Activated naive CD4-positive, alpha-beta T cell treated with anti-CD3 and anti-CD28 coated beads, Interleukin-2, amount 50 U/mL, for 72 hours (primary cell): Measurements from ENCODE around the gene LPCAT1. TPM values are rescaled to one million over a fixed set of nuclear protein-coding genes. Genes with fewer than 3 reads are reported as not detected.
"Not testable (repeated sequence)": the region's sequence is repeated elsewhere in the genome, so short reads cannot be mapped to it uniquely, and the experiment has no call there.

Experiments used
- ATAC-seq, 2 donors: fragments of 150-1000 bp; cut with Tn5 transposase; 2 replicates each; pipeline ENCODE4 v1.10.0; 2021; ENCODE audit warnings: mild to moderate bottlenecking in 2 of 2, moderate library complexity in 2 of 2
- DNase-seq, 2 donors: peaks; one replicate each; pipeline ENCODE4 v3.0.0; 2021 to 2022; ENCODE audit warnings: low spot score in 2 of 2
- H3K27ac Mint-ChIP-seq, 2 donors: one replicate each; pipeline ENCODE4 v1.8.0; 2022; ENCODE audit warnings: mild to moderate bottlenecking in 2 of 2, mixed read lengths in 2 of 2
- H3K36me3 Mint-ChIP-seq, 2 donors: one replicate each; pipeline ENCODE4 v1.8.0; 2022; ENCODE audit warnings: mixed read lengths in 2 of 2
- H3K9me3 Mint-ChIP-seq, 2 donors: one replicate each; pipeline ENCODE4 v1.8.0; 2022; ENCODE audit warnings: mixed read lengths in 2 of 2
- total RNA-seq, 2 donors: library from RNA; stranded (reverse); gene quantifications; one replicate each; pipeline ENCODE4 v1.2.3, GENCODE V29; 2022

Gene LPCAT1
- total RNA-seq, 2 donors from 2014 or later = 29.2 to 37.6 TPM

DNA sequence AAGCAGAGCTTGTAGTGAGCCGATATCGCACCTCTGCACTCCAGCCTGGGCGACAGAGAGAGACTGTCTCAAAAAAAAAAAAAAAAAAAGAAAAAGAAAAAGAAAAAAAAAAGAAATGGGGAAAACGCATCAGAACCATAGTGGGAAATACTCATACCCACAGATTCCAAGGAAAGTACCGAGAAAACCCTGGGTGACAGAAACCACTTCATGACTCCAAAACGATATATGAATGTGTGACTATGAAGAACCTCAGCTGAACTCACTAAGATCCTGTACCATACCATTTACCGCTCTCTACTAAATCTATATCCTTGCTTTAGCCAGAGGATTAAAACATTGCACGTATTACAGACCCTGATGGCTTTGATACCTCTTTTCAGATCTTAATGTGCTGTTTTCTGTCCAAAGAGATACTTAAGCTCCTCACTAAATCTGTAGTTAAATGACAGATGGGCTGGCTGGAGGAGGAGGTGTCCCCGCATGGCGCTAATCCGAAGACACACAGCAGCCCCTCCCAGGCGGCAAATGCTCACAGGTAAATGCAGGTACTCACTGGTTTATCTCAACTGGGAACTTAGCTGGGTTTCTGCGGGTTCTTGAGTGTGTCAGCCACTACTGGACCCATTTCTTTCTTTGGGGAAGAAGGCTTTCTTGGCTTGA lies 2.8 kb downstream of the LPCAT1 start:
- H3K36me3 Mint-ChIP-seq = peaks cover 6 to 7% of the 10 kb centered on the region in 2 donors
- H3K9me3 Mint-ChIP-seq = no peaks in the 10 kb centered on the region
- DNase-seq (no peak), ATAC-seq (no peak)
- H3K27ac Mint-ChIP-seq = no peak overlapping the region

GRCh38 chr5:1519631-1520210 lies 4.0 kb downstream of the LPCAT1 start:
- peak in 1 of 2 donors; percentile 26 for DNase-seq
- no peak for ATAC-seq
- Mint-ChIP-seq H3K36me3 (peaks cover 6 to 7% of the 10 kb centered on the region in 2 donors), H3K27ac (no peak overlapping the region), H3K9me3 (no peaks in the 10 kb centered on the region)

- no peaks in the 10 kb centered on the region for H3K9me3 Mint-ChIP-seq
- DNase-seq = peak in 1 of 2 donors; percentile 48
- peaks cover 6 to 7% of the 10 kb centered on the region in 2 donors for H3K36me3 Mint-ChIP-seq
- ATAC-seq = no peak
- H3K27ac Mint-ChIP-seq = no peak overlapping the region
These were observed 5.9 kb downstream of the LPCAT1 start for GRCh38 chr5:1517838-1518237.

DNA sequence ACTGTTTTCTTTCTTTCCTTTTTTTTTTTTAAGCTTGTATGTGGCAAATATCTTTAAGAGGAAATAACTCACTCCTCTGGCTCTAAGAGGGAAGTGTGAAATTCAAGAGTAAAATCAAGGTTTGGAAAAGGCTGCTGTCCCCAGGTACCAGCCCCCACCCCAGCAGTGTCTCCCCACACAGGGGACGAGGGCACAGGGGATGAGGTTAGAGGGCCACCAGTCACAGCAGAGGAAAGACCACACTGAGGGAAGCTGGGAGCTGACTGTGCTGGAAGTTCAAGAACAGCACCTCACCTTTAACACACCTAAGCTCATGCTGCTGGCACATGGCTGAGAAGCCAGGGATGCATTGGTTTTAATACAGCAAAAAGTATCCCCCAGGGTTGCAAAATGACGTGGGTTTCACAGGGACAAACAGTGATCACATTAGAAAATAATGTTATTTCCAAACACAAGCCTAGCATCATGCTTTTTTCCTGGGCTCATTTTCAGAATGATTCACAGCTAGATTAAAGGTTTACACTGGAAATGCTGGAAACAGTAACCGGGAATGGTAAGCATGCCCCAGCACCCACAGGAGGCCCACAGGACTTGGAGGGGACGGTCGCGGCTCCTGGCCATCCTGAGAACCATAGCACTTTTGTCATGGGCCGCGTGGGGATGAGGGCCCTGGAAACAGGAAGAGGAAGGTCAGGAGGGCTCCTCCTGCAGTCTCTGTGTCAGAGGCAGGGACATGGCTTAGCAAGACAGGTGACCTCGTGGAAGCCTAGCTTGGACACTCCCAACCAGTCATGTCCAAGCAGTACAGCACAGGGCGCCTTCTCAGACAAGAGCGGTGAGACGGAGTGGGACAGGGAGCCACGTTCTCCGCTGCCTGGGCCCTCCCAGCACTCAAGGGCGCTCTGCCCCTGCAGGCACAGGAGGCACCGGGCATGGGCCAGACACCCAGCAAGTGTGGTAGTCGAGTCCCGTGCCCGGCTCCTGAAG lies 6.9 kb downstream of the LPCAT1 start:
- DNase-seq (peak in 1 of 2 donors; percentile 44), ATAC-seq (no peak)
- peaks cover 5% of the 10 kb centered on the region in 2 donors for H3K36me3 Mint-ChIP-seq
- peak overlapping the region; percentile 68 to 71 for H3K27ac Mint-ChIP-seq
- H3K9me3 Mint-ChIP-seq = no peaks in the 10 kb centered on the region

GRCh38 chr5:1515921-1516571 lies 7.7 kb downstream of the LPCAT1 start:
- Mint-ChIP-seq H3K9me3 (no peaks in the 10 kb centered on the region), H3K36me3 (no peaks in the 10 kb centered on the region), H3K27ac (peak overlapping the region; percentile 68 to 71)
- DNase-seq (peak in 1 of 2 donors; percentile 49), ATAC-seq (peak; percentile 67 to 87)

- no peak for DNase-seq
- peak in 1 of 2 donors; percentile 6 for ATAC-seq
- Mint-ChIP-seq H3K27ac (peak overlapping the region; percentile 50 to 71), H3K9me3 (no peaks in the 10 kb centered on the region), H3K36me3 (no peaks in the 10 kb centered on the region)
These were observed 8.3 kb downstream of the LPCAT1 start for GRCh38 chr5:1515311-1515920.

DNA sequence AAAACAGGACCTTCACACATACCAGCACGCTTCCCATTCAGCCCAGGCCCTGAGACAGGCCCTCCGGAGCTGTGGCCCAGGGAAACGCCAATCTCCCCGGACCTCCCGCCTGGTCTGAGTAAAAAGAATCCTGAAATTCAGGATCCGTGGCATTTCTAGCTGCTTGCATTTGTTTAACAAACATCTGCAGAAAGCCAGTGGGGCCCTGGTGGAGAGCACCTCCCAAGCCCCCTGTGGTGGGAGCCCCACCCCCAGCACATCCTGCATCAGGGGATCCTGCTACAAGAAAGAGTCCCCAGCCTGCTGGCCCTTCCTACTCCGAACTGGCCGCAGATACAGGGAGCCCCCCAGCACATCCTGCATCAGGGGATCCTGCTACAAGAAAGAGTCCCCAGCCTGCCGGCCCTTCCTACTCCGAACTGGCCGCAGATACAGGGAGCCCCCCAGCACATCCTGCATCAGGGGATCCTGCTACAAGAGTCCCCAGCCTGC lies 8.9 kb downstream of the LPCAT1 start:
- not testable (repeated sequence) for H3K27ac Mint-ChIP-seq, H3K36me3 Mint-ChIP-seq, ATAC-seq, H3K9me3 Mint-ChIP-seq
- DNase-seq = peak in 1 of 2 donors; percentile 49

DNA sequence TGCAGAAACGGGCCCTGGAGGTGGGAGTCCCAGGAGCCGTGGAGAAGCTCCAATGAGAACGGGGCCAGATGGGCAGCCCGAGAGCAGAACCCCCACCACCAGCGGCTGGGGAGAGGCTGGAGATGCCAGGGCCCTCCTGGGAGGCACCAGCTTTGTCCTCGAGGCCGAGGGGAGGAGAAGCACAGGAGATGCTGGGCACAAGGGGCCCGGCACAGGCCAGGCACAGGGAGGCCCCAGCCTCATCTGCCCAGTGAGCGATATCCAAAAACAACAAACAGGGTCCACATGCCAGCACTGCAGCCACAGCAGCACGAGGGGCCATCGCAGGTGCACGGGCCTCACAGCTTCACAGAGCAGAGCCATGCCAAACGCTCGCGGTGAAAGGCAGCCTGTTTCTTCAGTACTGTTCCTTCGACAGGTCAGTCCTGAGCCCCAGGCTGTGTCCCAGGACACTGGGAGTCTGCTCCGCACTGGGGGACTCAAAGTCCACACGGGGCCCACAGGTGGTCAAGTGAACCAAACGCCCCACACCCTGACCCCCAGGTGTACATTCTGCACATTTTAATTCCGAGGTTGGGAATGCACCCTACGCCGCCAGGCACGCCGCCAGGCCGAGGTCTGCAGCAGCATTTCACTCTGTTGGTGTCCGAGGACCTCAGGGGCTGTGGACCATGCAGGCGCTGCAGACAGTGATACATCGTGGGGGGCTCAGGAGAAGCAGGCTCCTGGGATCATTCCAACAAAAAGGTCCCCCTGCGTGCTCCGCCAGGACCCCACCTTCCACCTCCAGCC lies 9.5 kb downstream of the LPCAT1 start:
- no peaks in the 10 kb centered on the region for H3K36me3 Mint-ChIP-seq
- no peak for ATAC-seq
- no peaks in the 10 kb centered on the region for H3K9me3 Mint-ChIP-seq
- DNase-seq = peak in 1 of 2 donors; percentile 28
- H3K27ac Mint-ChIP-seq = no peak overlapping the region

DNA sequence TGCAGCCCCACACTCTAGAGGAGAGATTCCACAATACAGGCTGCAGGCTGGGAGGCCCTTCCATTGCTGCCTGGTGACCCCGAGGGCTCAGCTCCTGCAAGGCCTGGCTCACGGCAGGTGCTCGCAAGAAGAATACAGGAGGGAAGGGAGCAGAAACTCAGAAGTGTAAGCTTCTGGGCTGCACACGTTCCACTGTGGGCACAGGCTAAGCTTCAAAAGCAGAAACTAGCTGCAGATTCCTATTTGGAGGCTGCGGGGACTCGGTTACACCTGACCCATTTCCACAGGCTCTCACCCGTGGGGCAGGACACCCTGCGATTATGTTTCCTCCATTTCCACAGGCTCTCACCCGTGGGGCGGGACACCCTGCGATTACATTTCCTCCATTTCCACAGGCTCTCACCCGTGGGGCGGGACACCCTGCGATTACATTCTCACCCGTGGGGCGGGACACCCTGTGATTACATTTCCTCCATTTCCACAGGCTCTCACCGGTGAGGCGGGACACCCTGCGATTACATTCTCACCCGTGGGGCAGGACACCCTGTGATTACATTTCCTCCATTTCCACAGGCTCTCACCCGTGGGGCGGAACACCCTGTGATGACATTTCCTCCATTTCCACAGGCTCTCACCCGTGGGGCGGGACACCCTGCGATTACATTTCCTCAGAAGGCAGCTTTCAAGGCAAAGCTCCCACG lies 10.3 kb downstream of the LPCAT1 start:
- Mint-ChIP-seq H3K36me3 (no peaks in the 10 kb centered on the region), H3K9me3 (no peaks in the 10 kb centered on the region), H3K27ac (peak overlapping the region in 1 of 2 donors; percentile 89)
- ATAC-seq (no peak), DNase-seq (peak in 1 of 2 donors; percentile 42)

- Mint-ChIP-seq H3K36me3 (no peaks in the 10 kb centered on the region), H3K27ac (peak overlapping the region in 1 of 2 donors; percentile 89), H3K9me3 (no peaks in the 10 kb centered on the region)
- peak in 1 of 2 donors; percentile 37 for DNase-seq
- ATAC-seq = no peak
These were observed 11.0 kb downstream of the LPCAT1 start for GRCh38 chr5:1512541-1513291.

GRCh38 chr5:1511651-1512540 lies 11.9 kb downstream of the LPCAT1 start:
- DNase-seq = peak in 1 of 2 donors; percentile 51
- no peaks in the 10 kb centered on the region for H3K9me3 Mint-ChIP-seq
- ATAC-seq = no peak
- no peaks in the 10 kb centered on the region for H3K36me3 Mint-ChIP-seq
- no peak overlapping the region for H3K27ac Mint-ChIP-seq

GRCh38 chr5:1511048-1511447 lies 12.7 kb downstream of the LPCAT1 start:
- no peak overlapping the region for H3K27ac Mint-ChIP-seq
- H3K36me3 Mint-ChIP-seq = no peaks in the 10 kb centered on the region
- ATAC-seq (no peak), DNase-seq (peak in 1 of 2 donors; percentile 51)
- H3K9me3 Mint-ChIP-seq = no peaks in the 10 kb centered on the region

GRCh38 chr5:1510631-1511030 lies 13.1 kb downstream of the LPCAT1 start:
- ATAC-seq = no peak
- Mint-ChIP-seq H3K27ac (no peak overlapping the region), H3K9me3 (no peaks in the 10 kb centered on the region), H3K36me3 (no peaks in the 10 kb centered on the region)
- DNase-seq = peak in 1 of 2 donors; percentile 46
